GM18498 (cell line): ENCODE data around the gene ZSCAN31.
"Not testable (repeated sequence)": the region's sequence is repeated elsewhere in the genome, so short reads cannot be mapped to it uniquely, and the experiment has no call there.

Experiments
- ATAC-seq: cut with Tn5 transposase; IDR thresholded peaks from one replicate; pipeline ENCODE4 v1.9.1; 2021; ENCODE audit warnings: mild to moderate bottlenecking, moderate library complexity; ENCODE audit not compliant: unreplicated experiment

ZSCAN31 gene

GRCh38 chr6:28323813-28324424 is 12.0 kb downstream of the ZSCAN31 start:
- ATAC-seq, result no peak

GRCh38 chr6:28322661-28323060 is 13.3 kb downstream of the ZSCAN31 start:
- ATAC-seq, result no peak

- ATAC-seq, result not testable (repeated sequence)
These were observed 18.1 kb downstream of the ZSCAN31 start for GRCh38 chr6:28317866-28318265.

- no peak for ATAC-seq
These were observed 20.3 kb downstream of the ZSCAN31 start for GRCh38 chr6:28315628-28316027.

GRCh38 chr6:28312939-28313338 is 23.0 kb downstream of the ZSCAN31 start:
- ATAC-seq, result no peak

GRCh38 chr6:28311139-28311823 is 24.7 kb downstream of the ZSCAN31 start:
- no peak for ATAC-seq

- ATAC-seq, result not testable (repeated sequence)
These were observed 29.6 kb downstream of the ZSCAN31 start for GRCh38 chr6:28306363-28306762.

GRCh38 chr6:28303570-28303969 is 32.4 kb downstream of the ZSCAN31 start:
- peak; percentile 93 for ATAC-seq

GRCh38 chr6:28296520-28297060 is 39.4 kb downstream of the ZSCAN31 start:
- ATAC-seq, result no peak

- peak; percentile 47 for ATAC-seq
These were observed 40.6 kb downstream of the ZSCAN31 start for GRCh38 chr6:28295326-28295725.

- no peak for ATAC-seq
These were observed 44.4 kb downstream of the ZSCAN31 start for GRCh38 chr6:28291573-28291972.

- ATAC-seq, result no peak
These were observed 53.0 kb downstream of the ZSCAN31 start for GRCh38 chr6:28282926-28283325.

- peak; percentile 95 for ATAC-seq
These were observed 54.5 kb downstream of the ZSCAN31 start, which contains the start of gene PGBD1 for GRCh38 chr6:28281288-28282064. PGBD1 (plus strand) TSS chr6:28281572; CDS start chr6:28283814, 2,242 bp downstream.

GRCh38 chr6:28280595-28281287 is 55.2 kb downstream of the ZSCAN31 start:
- no peak for ATAC-seq

GRCh38 chr6:28277746-28278145 is 58.2 kb downstream of the ZSCAN31 start:
- ATAC-seq, result no peak

GRCh38 chr6:28274888-28275287 is 61.1 kb downstream of the ZSCAN31 start:
- ATAC-seq, result no peak
